Measurements from ENCODE around the gene PREX1.

The PREX1 gene

GRCh38 chr20:48750941-48751635 lies 76.7 kb downstream of the PREX1 start:
- peak in 1 of 4 experiments; percentile 12 for DNase-seq

- no peak for DNase-seq
Measured at GRCh38 chr20:48750376-48750775, 77.4 kb downstream of the PREX1 start.

GRCh38 chr20:48749437-48749836 lies 78.4 kb downstream of the PREX1 start:
- DNase-seq = no peak

- no peak for DNase-seq
Measured at GRCh38 chr20:48748556-48748955, 79.2 kb downstream of the PREX1 start.

- no peak for DNase-seq
Measured at GRCh38 chr20:48747840-48748414, 79.9 kb downstream of the PREX1 start.

- no peak for DNase-seq
Measured at GRCh38 chr20:48745330-48745729, 82.5 kb downstream of the PREX1 start.

GRCh38 chr20:48744515-48744914 lies 83.3 kb downstream of the PREX1 start:
- no peak for DNase-seq

- DNase-seq = no peak
Measured at GRCh38 chr20:48743807-48744206, 84.0 kb downstream of the PREX1 start.

- DNase-seq = no peak
Measured at GRCh38 chr20:48742912-48743680, 84.7 kb downstream of the PREX1 start.

GRCh38 chr20:48742233-48742632 lies 85.6 kb downstream of the PREX1 start:
- no peak for DNase-seq

- DNase-seq = no peak
Measured at GRCh38 chr20:48741669-48742068, 86.1 kb downstream of the PREX1 start.

GRCh38 chr20:48740712-48741111 lies 87.1 kb downstream of the PREX1 start:
- DNase-seq = no peak

GRCh38 chr20:48740292-48740649 lies 87.5 kb downstream of the PREX1 start:
- no peak for DNase-seq

- no peak for DNase-seq
Measured at GRCh38 chr20:48739395-48740291, 88.2 kb downstream of the PREX1 start.

- DNase-seq = no peak
Measured at GRCh38 chr20:48738399-48739304, 89.1 kb downstream of the PREX1 start.

- DNase-seq = no peak
Measured at GRCh38 chr20:48738094-48738398, 89.8 kb downstream of the PREX1 start.

- no peak for DNase-seq
Measured at GRCh38 chr20:48737434-48738093, 90.2 kb downstream of the PREX1 start.

GRCh38 chr20:48736636-48737035 lies 91.2 kb downstream of the PREX1 start:
- no peak for DNase-seq

GRCh38 chr20:48736231-48736630 lies 91.6 kb downstream of the PREX1 start:
- no peak for DNase-seq

- DNase-seq = no peak
Measured at GRCh38 chr20:48735112-48735511, 92.7 kb downstream of the PREX1 start.

GRCh38 chr20:48734104-48734749 lies 93.6 kb downstream of the PREX1 start:
- DNase-seq = no peak
